ENCODE results near the gene ANKRD66.

DNA sequence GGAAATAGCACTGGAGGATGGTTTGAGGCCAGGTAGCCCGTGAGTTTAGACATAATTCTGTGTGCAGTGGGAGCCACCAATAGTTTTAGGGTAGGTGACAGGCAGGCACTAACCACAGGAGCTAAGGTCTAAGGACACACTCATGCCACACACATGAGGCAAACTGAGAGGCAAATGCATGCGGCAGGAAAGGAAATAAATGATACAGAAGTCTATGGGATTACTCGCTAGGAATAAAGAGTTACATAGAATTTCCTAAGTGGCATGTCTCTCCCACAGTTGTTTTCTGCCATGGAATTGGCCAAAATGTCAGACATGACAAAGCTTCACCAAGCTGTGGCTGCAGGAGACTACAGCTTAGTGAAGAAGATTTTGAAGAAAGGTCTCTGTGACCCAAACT lies 4.9 kb downstream of the ANKRD66 start:
- TF ChIP-seq, protein P1, sequence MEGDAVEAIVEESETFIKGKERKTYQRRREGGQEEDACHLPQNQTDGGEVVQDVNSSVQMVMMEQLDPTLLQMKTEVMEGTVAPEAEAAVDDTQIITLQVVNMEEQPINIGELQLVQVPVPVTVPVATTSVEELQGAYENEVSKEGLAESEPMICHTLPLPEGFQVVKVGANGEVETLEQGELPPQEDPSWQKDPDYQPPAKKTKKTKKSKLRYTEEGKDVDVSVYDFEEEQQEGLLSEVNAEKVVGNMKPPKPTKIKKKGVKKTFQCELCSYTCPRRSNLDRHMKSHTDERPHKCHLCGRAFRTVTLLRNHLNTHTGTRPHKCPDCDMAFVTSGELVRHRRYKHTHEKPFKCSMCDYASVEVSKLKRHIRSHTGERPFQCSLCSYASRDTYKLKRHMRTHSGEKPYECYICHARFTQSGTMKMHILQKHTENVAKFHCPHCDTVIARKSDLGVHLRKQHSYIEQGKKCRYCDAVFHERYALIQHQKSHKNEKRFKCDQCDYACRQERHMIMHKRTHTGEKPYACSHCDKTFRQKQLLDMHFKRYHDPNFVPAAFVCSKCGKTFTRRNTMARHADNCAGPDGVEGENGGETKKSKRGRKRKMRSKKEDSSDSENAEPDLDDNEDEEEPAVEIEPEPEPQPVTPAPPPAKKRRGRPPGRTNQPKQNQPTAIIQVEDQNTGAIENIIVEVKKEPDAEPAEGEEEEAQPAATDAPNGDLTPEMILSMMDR (IDR thresholded peaks at IDR 0.05): no peak
- no peak for TF ChIP-seq POLR2A (IDR thresholded peaks at IDR 0.05)

Data from testis (tissue), 2 donors.